ENCODE results near the gene PKD1L1.
"Not testable (repeated sequence)": the region's sequence is repeated elsewhere in the genome, so short reads cannot be mapped to it uniquely, and the experiment has no call there.

Gene PKD1L1

GRCh38 chr7:47948141-47948790 is at the start of gene PKD1L1:
Gene PKD1L1 (minus strand): TSS chr7:47948466. CDS start chr7:47948440, 26 bp downstream.
- DNase-seq (ENCODE audit: low spot score in 2 of 2) (no peak), ATAC-seq (replicated peaks; ENCODE audit: extremely low read depth, poor library complexity, severe bottlenecking) (no peak)
- Mint-ChIP-seq H3K4me3 (no peak within 1 kb of the TSS), H3K4me1 (no peaks in the 10 kb centered on the region), H3K9me3 (no peaks in the 10 kb centered on the region), H3K27me3 (no peaks in the 10 kb centered on the region), H3K36me3 (ENCODE audit: insufficient read depth) (no peaks in the 10 kb centered on the region), H3K27ac (ENCODE audit: low read depth) (no peak within 1 kb of the TSS)

- no peak for ATAC-seq (replicated peaks; ENCODE audit: extremely low read depth, poor library complexity, severe bottlenecking)
- H3K4me1 Mint-ChIP-seq: peaks cover 19% of the 10 kb centered on the region
- no peak for DNase-seq (ENCODE audit: low spot score in 2 of 2)
- H3K36me3 Mint-ChIP-seq (ENCODE audit: insufficient read depth): peaks cover 2% of the 10 kb centered on the region
- peaks cover 5% of the 10 kb centered on the region for H3K9me3 Mint-ChIP-seq
- no peaks in the 10 kb centered on the region for H3K27me3 Mint-ChIP-seq
- peak overlapping the region; percentile 82 for H3K4me3 Mint-ChIP-seq
- peak overlapping the region; percentile 95 for H3K27ac Mint-ChIP-seq (ENCODE audit: low read depth)
Measured at GRCh38 chr7:47992446-47992845, 44.2 kb upstream of the PKD1L1 start.

GRCh38 chr7:47991741-47992311 is 43.6 kb upstream of the PKD1L1 start:
- Mint-ChIP-seq H3K9me3 (peaks cover 5% of the 10 kb centered on the region), H3K36me3 (ENCODE audit: insufficient read depth) (peaks cover 2% of the 10 kb centered on the region), H3K27ac (ENCODE audit: low read depth) (peak overlapping the region; percentile 95), H3K27me3 (no peaks in the 10 kb centered on the region), H3K4me3 (peak overlapping the region; percentile 82), H3K4me1 (peaks cover 19% of the 10 kb centered on the region)
- ATAC-seq (replicated peaks; ENCODE audit: extremely low read depth, poor library complexity, severe bottlenecking): peak; percentile 96
- DNase-seq (ENCODE audit: low spot score in 2 of 2): peak; percentile 73 to 75

GRCh38 chr7:47991270-47991669 is 43.0 kb upstream of the PKD1L1 start:
- ATAC-seq (replicated peaks; ENCODE audit: extremely low read depth, poor library complexity, severe bottlenecking) (no peak), DNase-seq (ENCODE audit: low spot score in 2 of 2) (no peak)
- peaks cover 5% of the 10 kb centered on the region for H3K9me3 Mint-ChIP-seq
- H3K4me1 Mint-ChIP-seq: peaks cover 19% of the 10 kb centered on the region
- no peaks in the 10 kb centered on the region for H3K27me3 Mint-ChIP-seq
- peak overlapping the region; percentile 95 for H3K27ac Mint-ChIP-seq (ENCODE audit: low read depth)
- H3K36me3 Mint-ChIP-seq (ENCODE audit: insufficient read depth): peaks cover 2% of the 10 kb centered on the region
- peak overlapping the region; percentile 82 for H3K4me3 Mint-ChIP-seq

GRCh38 chr7:47990592-47990991 is 42.3 kb upstream of the PKD1L1 start:
- no peak for DNase-seq (ENCODE audit: low spot score in 2 of 2)
- Mint-ChIP-seq H3K36me3 (ENCODE audit: insufficient read depth) (peaks cover 2% of the 10 kb centered on the region), H3K4me3 (no peak overlapping the region), H3K27ac (ENCODE audit: low read depth) (no peak overlapping the region), H3K27me3 (no peaks in the 10 kb centered on the region), H3K4me1 (peaks cover 19% of the 10 kb centered on the region), H3K9me3 (peaks cover 5% of the 10 kb centered on the region)
- ATAC-seq (replicated peaks; ENCODE audit: extremely low read depth, poor library complexity, severe bottlenecking): no peak

- not testable (repeated sequence) for ATAC-seq (replicated peaks; ENCODE audit: extremely low read depth, poor library complexity, severe bottlenecking); H3K4me3 Mint-ChIP-seq; H3K36me3 Mint-ChIP-seq (ENCODE audit: insufficient read depth); H3K9me3 Mint-ChIP-seq; H3K27ac Mint-ChIP-seq (ENCODE audit: low read depth); H3K27me3 Mint-ChIP-seq; DNase-seq (ENCODE audit: low spot score in 2 of 2)
- peaks cover 19% of the 10 kb centered on the region for H3K4me1 Mint-ChIP-seq
Measured at GRCh38 chr7:47989607-47990400, 41.5 kb upstream of the PKD1L1 start.

GRCh38 chr7:47988496-47989386 is 40.5 kb upstream of the PKD1L1 start:
- Mint-ChIP-seq H3K4me1 (peaks cover 19% of the 10 kb centered on the region), H3K27me3 (no peaks in the 10 kb centered on the region), H3K27ac (ENCODE audit: low read depth) (no peak overlapping the region), H3K4me3 (no peak overlapping the region), H3K36me3 (ENCODE audit: insufficient read depth) (peaks cover 2% of the 10 kb centered on the region), H3K9me3 (no peaks in the 10 kb centered on the region)
- DNase-seq (ENCODE audit: low spot score in 2 of 2): no peak
- no peak for ATAC-seq (replicated peaks; ENCODE audit: extremely low read depth, poor library complexity, severe bottlenecking)

- H3K36me3 Mint-ChIP-seq (ENCODE audit: insufficient read depth): peaks cover 15% of the 10 kb centered on the region
- peaks cover 21% of the 10 kb centered on the region for H3K4me1 Mint-ChIP-seq
- H3K27me3 Mint-ChIP-seq: no peaks in the 10 kb centered on the region
- H3K27ac Mint-ChIP-seq (ENCODE audit: low read depth): no peak overlapping the region
- no peaks in the 10 kb centered on the region for H3K9me3 Mint-ChIP-seq
- DNase-seq (ENCODE audit: low spot score in 2 of 2): no peak
- no peak overlapping the region for H3K4me3 Mint-ChIP-seq
- ATAC-seq (replicated peaks; ENCODE audit: extremely low read depth, poor library complexity, severe bottlenecking): no peak
Measured at GRCh38 chr7:47982610-47983009, 34.3 kb upstream of the PKD1L1 start.

GRCh38 chr7:47980648-47981047 is 32.4 kb upstream of the PKD1L1 start:
- not testable (repeated sequence) for H3K4me3 Mint-ChIP-seq; H3K27ac Mint-ChIP-seq (ENCODE audit: low read depth); ATAC-seq (replicated peaks; ENCODE audit: extremely low read depth, poor library complexity, severe bottlenecking); H3K27me3 Mint-ChIP-seq; H3K9me3 Mint-ChIP-seq; DNase-seq (ENCODE audit: low spot score in 2 of 2)
- peaks cover 30% of the 10 kb centered on the region for H3K4me1 Mint-ChIP-seq
- peaks cover 32% of the 10 kb centered on the region for H3K36me3 Mint-ChIP-seq (ENCODE audit: insufficient read depth)

GRCh38 chr7:47979832-47980181 is 31.5 kb upstream of the PKD1L1 start:
- Mint-ChIP-seq H3K27me3 (no peaks in the 10 kb centered on the region), H3K36me3 (ENCODE audit: insufficient read depth) (peaks cover 38% of the 10 kb centered on the region), H3K27ac (ENCODE audit: low read depth) (peak overlapping the region; percentile 95), H3K4me1 (peaks cover 30% of the 10 kb centered on the region), H3K9me3 (no peaks in the 10 kb centered on the region), H3K4me3 (peak overlapping the region; percentile 90)
- no peak for ATAC-seq (replicated peaks; ENCODE audit: extremely low read depth, poor library complexity, severe bottlenecking)
- DNase-seq (ENCODE audit: low spot score in 2 of 2): no peak

GRCh38 chr7:47979145-47979831 is 31.0 kb upstream of the PKD1L1 start, which contains the start of gene HUS1:
Gene HUS1 (minus strand): TSS chr7:47979615. CDS start chr7:47979519, 96 bp downstream.
- H3K27me3 Mint-ChIP-seq: no peaks in the 10 kb centered on the region
- DNase-seq (ENCODE audit: low spot score in 2 of 2) (peak; percentile 84 to 93), ATAC-seq (replicated peaks; ENCODE audit: extremely low read depth, poor library complexity, severe bottlenecking) (peak; percentile 98)
- H3K9me3 Mint-ChIP-seq: no peaks in the 10 kb centered on the region
- H3K27ac Mint-ChIP-seq (ENCODE audit: low read depth): peak within 1 kb of the TSS; percentile 95
- H3K4me3 Mint-ChIP-seq: peak within 1 kb of the TSS; percentile 90
- H3K36me3 Mint-ChIP-seq (ENCODE audit: insufficient read depth): peaks cover 42% of the 10 kb centered on the region
- peaks cover 34% of the 10 kb centered on the region for H3K4me1 Mint-ChIP-seq

- peak overlapping the region; percentile 90 for H3K4me3 Mint-ChIP-seq
- ATAC-seq (replicated peaks; ENCODE audit: extremely low read depth, poor library complexity, severe bottlenecking) (no peak), DNase-seq (ENCODE audit: low spot score in 2 of 2) (no peak)
- H3K4me1 Mint-ChIP-seq: peaks cover 39% of the 10 kb centered on the region
- no peaks in the 10 kb centered on the region for H3K9me3 Mint-ChIP-seq
- H3K36me3 Mint-ChIP-seq (ENCODE audit: insufficient read depth): peaks cover 47% of the 10 kb centered on the region
- peak overlapping the region; percentile 95 for H3K27ac Mint-ChIP-seq (ENCODE audit: low read depth)
- H3K27me3 Mint-ChIP-seq: no peaks in the 10 kb centered on the region
Measured at GRCh38 chr7:47978790-47979144, 30.5 kb upstream of the PKD1L1 start.

Measured in central memory CD8-positive, alpha-beta T cell (primary cell).